ENCODE measurements around the gene TAF4. TPM values are rescaled to one million over a fixed set of nuclear protein-coding genes. Genes with fewer than 3 reads are reported as not detected.

The TAF4 gene
- total RNA-seq, 1 donor from 2014 or later: 28.1 TPM

DNA sequence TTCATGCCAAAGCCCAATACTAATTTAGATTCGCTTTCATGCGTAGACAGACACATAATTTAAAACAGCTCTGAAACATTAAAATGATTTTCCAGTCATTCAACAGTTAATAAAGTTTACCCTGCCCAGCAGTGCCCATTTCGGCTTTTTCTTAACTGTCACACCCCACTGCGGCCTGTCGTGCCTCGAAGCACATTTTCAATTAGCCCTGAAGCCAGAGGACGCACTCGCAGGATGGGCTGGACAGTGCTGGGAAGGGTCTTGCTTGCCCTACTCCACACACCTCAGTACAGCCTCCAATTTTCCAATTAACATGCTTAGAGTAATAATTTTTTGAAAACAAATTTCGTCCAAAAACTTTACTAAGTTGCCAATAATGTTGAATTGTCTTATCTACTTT, 35.3 kb downstream of the TAF4 start:
- TF ChIP-seq, protein P1, sequence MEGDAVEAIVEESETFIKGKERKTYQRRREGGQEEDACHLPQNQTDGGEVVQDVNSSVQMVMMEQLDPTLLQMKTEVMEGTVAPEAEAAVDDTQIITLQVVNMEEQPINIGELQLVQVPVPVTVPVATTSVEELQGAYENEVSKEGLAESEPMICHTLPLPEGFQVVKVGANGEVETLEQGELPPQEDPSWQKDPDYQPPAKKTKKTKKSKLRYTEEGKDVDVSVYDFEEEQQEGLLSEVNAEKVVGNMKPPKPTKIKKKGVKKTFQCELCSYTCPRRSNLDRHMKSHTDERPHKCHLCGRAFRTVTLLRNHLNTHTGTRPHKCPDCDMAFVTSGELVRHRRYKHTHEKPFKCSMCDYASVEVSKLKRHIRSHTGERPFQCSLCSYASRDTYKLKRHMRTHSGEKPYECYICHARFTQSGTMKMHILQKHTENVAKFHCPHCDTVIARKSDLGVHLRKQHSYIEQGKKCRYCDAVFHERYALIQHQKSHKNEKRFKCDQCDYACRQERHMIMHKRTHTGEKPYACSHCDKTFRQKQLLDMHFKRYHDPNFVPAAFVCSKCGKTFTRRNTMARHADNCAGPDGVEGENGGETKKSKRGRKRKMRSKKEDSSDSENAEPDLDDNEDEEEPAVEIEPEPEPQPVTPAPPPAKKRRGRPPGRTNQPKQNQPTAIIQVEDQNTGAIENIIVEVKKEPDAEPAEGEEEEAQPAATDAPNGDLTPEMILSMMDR (IDR thresholded peaks at IDR 0.05; ENCODE audit: unreplicated experiment): no peak
- H3K4me3 Mint-ChIP-seq: no peak overlapping the region
- no peak for DNase-seq (ENCODE audit: low spot score in 2 of 2, unreplicated experiment in 2 of 2)
- H3K27me3 Mint-ChIP-seq (ENCODE audit: low read depth): no peaks in the 10 kb centered on the region
- peaks cover 26% of the 10 kb centered on the region for H3K4me1 Mint-ChIP-seq
- peaks cover 3% of the 10 kb centered on the region for H3K36me3 Mint-ChIP-seq
- peak overlapping the region; percentile 73 for H3K27ac Mint-ChIP-seq
- H3K9me3 Mint-ChIP-seq: peaks cover 4% of the 10 kb centered on the region

DNA sequence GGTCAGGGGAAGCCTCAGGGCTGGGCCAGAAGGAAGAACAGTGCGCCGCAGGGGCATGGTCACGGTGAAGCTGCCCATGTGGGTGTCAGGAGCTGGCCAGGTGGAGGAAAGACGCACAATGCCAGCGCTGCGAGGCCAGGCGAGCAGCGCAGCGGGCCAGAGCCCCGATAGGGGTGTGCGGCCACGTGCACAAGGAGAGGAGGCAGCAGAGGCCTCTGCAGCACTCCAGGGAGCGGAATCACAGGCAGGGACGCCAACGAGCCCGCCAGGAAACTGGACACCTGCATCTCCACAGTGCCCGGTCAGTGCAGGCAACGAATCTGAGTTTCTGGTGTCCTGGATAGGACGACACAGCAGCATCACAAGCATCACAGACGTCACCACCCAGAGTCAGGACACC, 35.7 kb downstream of the TAF4 start:
- no peaks in the 10 kb centered on the region for H3K27me3 Mint-ChIP-seq (ENCODE audit: low read depth)
- TF ChIP-seq, protein P1 (IDR thresholded peaks at IDR 0.05; ENCODE audit: unreplicated experiment): no peak
- H3K27ac Mint-ChIP-seq: no peak overlapping the region
- peaks cover under 1% of the 10 kb centered on the region for H3K9me3 Mint-ChIP-seq
- H3K4me1 Mint-ChIP-seq: peaks cover 26% of the 10 kb centered on the region
- no peaks in the 10 kb centered on the region for H3K36me3 Mint-ChIP-seq
- H3K4me3 Mint-ChIP-seq: no peak overlapping the region
- DNase-seq (ENCODE audit: low spot score in 2 of 2, unreplicated experiment in 2 of 2): no peak

DNA sequence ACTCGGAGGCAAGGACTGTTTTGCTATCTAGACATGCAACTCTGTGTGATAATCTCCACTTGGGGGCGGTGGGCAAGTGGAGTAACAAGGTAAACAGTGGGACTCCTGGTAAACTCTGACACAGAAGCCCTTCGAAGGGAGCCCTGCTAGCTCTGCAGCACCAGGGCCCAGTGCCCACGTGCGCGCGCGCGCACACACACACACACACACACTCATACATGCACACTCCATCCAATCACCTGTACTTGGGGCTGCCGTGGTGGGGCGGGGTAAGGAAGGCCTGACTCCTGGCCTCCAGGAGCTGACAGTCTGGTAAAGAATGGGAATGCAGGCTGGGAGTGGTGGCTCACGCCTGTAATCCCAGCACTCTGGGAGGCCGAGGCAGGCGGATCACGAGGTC, 36.4 kb downstream of the TAF4 start:
- Mint-ChIP-seq H3K36me3 (no peaks in the 10 kb centered on the region), H3K27ac (no peak overlapping the region), H3K4me1 (peaks cover 26% of the 10 kb centered on the region), H3K27me3 (ENCODE audit: low read depth) (no peaks in the 10 kb centered on the region), H3K4me3 (no peak overlapping the region), H3K9me3 (no peaks in the 10 kb centered on the region)
- TF ChIP-seq, protein P1 (IDR thresholded peaks at IDR 0.05; ENCODE audit: unreplicated experiment): no peak
- DNase-seq (ENCODE audit: low spot score in 2 of 2, unreplicated experiment in 2 of 2): no peak

DNA sequence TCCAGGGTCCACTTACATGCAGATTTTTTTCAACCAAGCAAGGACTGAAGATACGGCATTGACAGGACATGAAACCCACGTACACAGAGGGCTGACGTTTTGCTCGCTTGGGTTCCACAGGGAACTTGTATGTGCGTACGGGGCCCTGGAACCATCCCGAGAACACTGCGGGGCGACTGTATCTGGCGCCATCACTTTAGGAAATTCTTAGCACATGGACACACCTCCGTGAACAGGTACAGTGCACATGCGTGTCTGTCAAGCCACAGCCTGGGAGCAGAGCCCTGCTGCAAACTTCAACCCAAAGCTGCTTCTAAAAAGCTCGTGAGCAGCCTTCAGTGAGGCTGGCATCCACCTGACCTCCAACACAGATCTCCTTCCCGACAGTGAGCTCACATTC, 37.3 kb downstream of the TAF4 start:
- H3K4me1 Mint-ChIP-seq: peaks cover 26% of the 10 kb centered on the region
- no peaks in the 10 kb centered on the region for H3K27me3 Mint-ChIP-seq (ENCODE audit: low read depth)
- H3K27ac Mint-ChIP-seq: no peak overlapping the region
- no peak overlapping the region for H3K4me3 Mint-ChIP-seq
- H3K9me3 Mint-ChIP-seq: no peaks in the 10 kb centered on the region
- DNase-seq (ENCODE audit: low spot score in 2 of 2, unreplicated experiment in 2 of 2): no peak
- H3K36me3 Mint-ChIP-seq: no peaks in the 10 kb centered on the region
- TF ChIP-seq, protein P1 (IDR thresholded peaks at IDR 0.05; ENCODE audit: unreplicated experiment): no peak

DNA sequence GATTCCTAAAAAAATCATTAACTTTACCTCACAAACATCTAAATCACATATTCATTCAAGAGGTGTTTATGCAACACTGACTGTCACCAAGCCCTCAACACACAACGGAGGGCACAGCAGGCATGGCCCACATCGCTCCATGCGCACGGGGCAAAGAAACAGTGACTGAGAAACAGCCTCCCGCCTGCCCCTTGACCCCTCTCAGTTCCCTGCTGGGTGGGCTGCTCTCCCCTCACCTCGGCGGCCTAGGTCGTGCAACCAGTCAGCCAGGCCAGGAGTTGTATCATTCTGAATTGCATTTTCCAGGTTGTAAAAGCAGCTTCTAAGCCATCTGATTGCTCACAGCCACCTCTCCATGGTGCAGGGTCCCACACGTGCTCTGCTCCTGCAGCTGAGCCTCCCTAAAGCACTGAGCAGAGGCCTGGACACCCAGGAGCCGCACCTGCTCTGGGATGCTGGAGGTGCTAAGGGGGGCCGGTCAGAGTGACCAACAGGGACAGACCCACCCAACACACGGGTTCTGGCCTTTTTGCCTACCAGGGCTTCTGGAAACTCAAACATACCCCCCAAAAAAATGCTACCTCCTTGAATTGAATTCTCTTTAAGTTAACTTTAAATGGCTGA, 37.9 kb downstream of the TAF4 start:
- H3K27ac Mint-ChIP-seq: no peak overlapping the region
- H3K4me3 Mint-ChIP-seq: no peak overlapping the region
- peaks cover 26% of the 10 kb centered on the region for H3K4me1 Mint-ChIP-seq
- H3K27me3 Mint-ChIP-seq (ENCODE audit: low read depth): no peaks in the 10 kb centered on the region
- no peaks in the 10 kb centered on the region for H3K36me3 Mint-ChIP-seq
- TF ChIP-seq, protein P1 (IDR thresholded peaks at IDR 0.05; ENCODE audit: unreplicated experiment): no peak
- no peak for DNase-seq (ENCODE audit: low spot score in 2 of 2, unreplicated experiment in 2 of 2)
- H3K9me3 Mint-ChIP-seq: no peaks in the 10 kb centered on the region

DNA sequence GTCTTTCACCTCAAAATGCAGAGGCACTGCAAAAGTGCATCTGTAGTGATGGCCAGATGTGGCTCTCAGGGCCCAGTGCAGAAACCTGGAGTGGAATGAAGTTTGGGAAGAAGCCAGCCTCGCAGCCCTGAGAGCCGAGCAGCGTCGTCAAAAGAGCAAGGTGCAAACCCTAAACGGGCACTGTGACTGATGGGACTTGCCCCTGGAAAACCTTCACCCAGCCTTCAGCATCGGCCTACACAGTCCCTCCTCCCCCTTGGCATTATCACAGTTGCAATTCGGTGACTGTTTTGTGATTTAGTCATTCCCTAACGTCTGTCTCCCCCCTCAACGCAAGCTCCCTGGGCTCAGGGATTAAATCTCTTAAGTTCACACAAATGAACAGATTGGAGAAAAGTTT, 38.6 kb downstream of the TAF4 start:
- Mint-ChIP-seq H3K9me3 (no peaks in the 10 kb centered on the region), H3K4me3 (no peak overlapping the region), H3K27ac (no peak overlapping the region), H3K4me1 (peaks cover 23% of the 10 kb centered on the region), H3K27me3 (ENCODE audit: low read depth) (no peaks in the 10 kb centered on the region), H3K36me3 (no peaks in the 10 kb centered on the region)
- DNase-seq (ENCODE audit: low spot score in 2 of 2, unreplicated experiment in 2 of 2): no peak
- TF ChIP-seq, protein P1 (IDR thresholded peaks at IDR 0.05; ENCODE audit: unreplicated experiment): no peak
